ENCODE measurements around the gene INA.
"Not testable (repeated sequence)": the region's sequence is repeated elsewhere in the genome, so short reads cannot be mapped to it uniquely, and the experiment has no call there.

Gene INA

DNA sequence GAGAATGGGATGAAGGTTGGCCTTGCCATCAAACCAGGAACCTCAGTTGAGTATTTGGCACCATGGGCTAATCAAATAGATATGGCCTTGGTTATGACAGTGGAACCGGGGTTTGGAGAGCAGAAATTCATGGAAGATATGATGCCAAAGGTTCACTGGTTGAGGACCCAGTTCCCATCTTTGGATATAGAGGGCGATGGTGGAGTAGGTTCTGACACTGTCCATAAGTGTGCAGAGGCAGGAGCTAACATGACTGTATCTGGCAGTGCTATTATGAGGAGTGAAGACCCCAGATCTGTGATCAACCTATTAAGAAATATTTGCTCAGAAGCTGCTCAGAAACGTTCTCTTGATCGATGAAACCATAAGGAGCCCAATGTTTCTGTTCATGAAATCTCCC lies 30.6 kb upstream of the INA start:
- H3K4me3 ChIP-seq (ENCODE audit: low read depth in 1 of 2, low read length in 2 of 2), result no peak overlapping the region
- H3K27ac ChIP-seq (ENCODE audit: low read depth, low read length), result no peak overlapping the region
- no peaks in the 10 kb centered on the region for H3K4me1 ChIP-seq (ENCODE audit: insufficient read depth, low read length)
- no peaks in the 10 kb centered on the region for H3K9me3 ChIP-seq (ENCODE audit: low read length)
- no peaks in the 10 kb centered on the region for H3K36me3 ChIP-seq (ENCODE audit: insufficient read depth, low read length)
- no peak overlapping the region for H3K9ac ChIP-seq (ENCODE audit: low read length)
- H3K27me3 ChIP-seq (ENCODE audit: control insufficient read depth in 1 of 2, insufficient read depth in 2 of 2, low read length in 2 of 2), result no peaks in the 10 kb centered on the region

DNA sequence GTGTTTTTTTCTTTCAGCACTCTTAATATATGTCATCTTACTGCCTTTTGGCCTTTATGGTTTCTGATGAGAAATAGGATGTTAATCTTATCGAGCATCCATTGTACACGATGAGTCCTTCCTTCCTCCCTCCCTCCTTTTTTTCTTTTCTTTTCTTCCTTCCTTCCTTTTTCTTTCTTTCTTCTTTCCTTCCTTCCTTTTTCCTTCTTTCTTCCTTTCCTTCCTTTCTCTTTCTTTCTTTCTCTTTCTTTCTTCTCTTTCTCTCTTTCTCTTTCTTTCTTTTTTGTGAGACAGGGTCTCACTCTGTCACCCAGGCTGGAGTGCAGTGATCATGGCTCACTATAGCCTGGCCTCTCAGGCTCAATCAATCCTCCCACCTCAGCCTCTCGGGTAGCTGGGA lies 22.8 kb upstream of the INA start:
- Histone ChIP-seq H3K36me3 (ENCODE audit: insufficient read depth, low read length) (no peaks in the 10 kb centered on the region), H3K9ac (ENCODE audit: low read length) (no peak overlapping the region), H3K27me3 (ENCODE audit: control insufficient read depth in 1 of 2, insufficient read depth in 2 of 2, low read length in 2 of 2) (no peaks in the 10 kb centered on the region), H3K4me1 (ENCODE audit: insufficient read depth, low read length) (no peaks in the 10 kb centered on the region), H3K4me3 (ENCODE audit: low read depth in 1 of 2, low read length in 2 of 2) (no peak overlapping the region), H3K9me3 (ENCODE audit: low read length) (no peaks in the 10 kb centered on the region), H3K27ac (ENCODE audit: low read depth, low read length) (no peak overlapping the region)

DNA sequence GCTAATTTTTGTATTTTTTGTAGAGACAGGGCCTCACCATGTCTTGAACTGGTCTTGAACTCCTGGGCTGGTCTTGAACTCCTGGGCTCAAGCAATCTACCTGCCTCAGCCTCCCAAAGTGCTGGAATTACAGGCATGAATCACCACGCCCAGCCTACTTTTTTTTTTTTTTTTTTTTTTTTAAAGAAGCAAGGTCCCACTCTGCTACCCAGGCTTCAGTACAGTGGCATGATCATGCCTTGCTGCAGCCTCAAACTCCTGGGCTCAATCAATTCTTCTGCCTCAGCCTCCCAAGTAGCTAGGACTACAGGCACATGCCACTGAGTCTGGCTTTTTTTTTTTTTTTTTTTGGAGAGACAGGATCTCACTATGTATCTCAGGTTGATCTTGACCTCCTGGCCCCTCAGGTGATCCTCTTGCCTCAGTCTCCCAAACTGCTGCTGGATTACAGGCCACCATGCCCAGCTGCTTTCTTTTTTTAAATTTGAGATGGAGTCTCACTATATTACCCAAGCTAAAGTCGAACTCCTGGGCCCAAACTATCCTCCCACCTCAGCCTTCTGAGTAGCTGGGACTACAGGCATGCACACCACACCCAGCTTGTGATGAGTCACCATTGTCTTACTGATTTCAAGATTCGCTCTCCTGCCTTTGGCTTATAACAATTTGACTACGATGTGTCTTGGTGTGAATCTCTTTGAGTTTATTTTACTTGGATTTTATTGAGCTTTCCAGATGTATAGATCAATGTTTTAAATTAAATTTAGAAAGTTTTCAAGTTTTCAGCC lies 22.2 kb upstream of the INA start:
- Histone ChIP-seq H3K27me3 (ENCODE audit: control insufficient read depth in 1 of 2, insufficient read depth in 2 of 2, low read length in 2 of 2) (no peaks in the 10 kb centered on the region), H3K9me3 (ENCODE audit: low read length) (no peaks in the 10 kb centered on the region), H3K4me1 (ENCODE audit: insufficient read depth, low read length) (no peaks in the 10 kb centered on the region), H3K27ac (ENCODE audit: low read depth, low read length) (no peak overlapping the region), H3K36me3 (ENCODE audit: insufficient read depth, low read length) (no peaks in the 10 kb centered on the region), H3K4me3 (ENCODE audit: low read depth in 1 of 2, low read length in 2 of 2) (no peak overlapping the region), H3K9ac (ENCODE audit: low read length) (no peak overlapping the region)

- Histone ChIP-seq H3K27me3 (ENCODE audit: control insufficient read depth in 1 of 2, insufficient read depth in 2 of 2, low read length in 2 of 2) (no peaks in the 10 kb centered on the region), H3K9me3 (ENCODE audit: low read length) (no peaks in the 10 kb centered on the region), H3K4me3 (ENCODE audit: low read depth in 1 of 2, low read length in 2 of 2) (no peak overlapping the region), H3K4me1 (ENCODE audit: insufficient read depth, low read length) (no peaks in the 10 kb centered on the region), H3K27ac (ENCODE audit: low read depth, low read length) (no peak overlapping the region), H3K36me3 (ENCODE audit: insufficient read depth, low read length) (no peaks in the 10 kb centered on the region), H3K9ac (ENCODE audit: low read length) (no peak overlapping the region)
Observed at GRCh38 chr10:103256613-103257012, 20.3 kb upstream of the INA start.

GRCh38 chr10:103257812-103258211 lies 19.1 kb upstream of the INA start:
- Histone ChIP-seq H3K4me1 (ENCODE audit: insufficient read depth, low read length) (no peaks in the 10 kb centered on the region), H3K27me3 (ENCODE audit: control insufficient read depth in 1 of 2, insufficient read depth in 2 of 2, low read length in 2 of 2) (no peaks in the 10 kb centered on the region), H3K4me3 (ENCODE audit: low read depth in 1 of 2, low read length in 2 of 2) (no peak overlapping the region), H3K9me3 (ENCODE audit: low read length) (no peaks in the 10 kb centered on the region), H3K27ac (ENCODE audit: low read depth, low read length) (no peak overlapping the region), H3K36me3 (ENCODE audit: insufficient read depth, low read length) (no peaks in the 10 kb centered on the region), H3K9ac (ENCODE audit: low read length) (no peak overlapping the region)

DNA sequence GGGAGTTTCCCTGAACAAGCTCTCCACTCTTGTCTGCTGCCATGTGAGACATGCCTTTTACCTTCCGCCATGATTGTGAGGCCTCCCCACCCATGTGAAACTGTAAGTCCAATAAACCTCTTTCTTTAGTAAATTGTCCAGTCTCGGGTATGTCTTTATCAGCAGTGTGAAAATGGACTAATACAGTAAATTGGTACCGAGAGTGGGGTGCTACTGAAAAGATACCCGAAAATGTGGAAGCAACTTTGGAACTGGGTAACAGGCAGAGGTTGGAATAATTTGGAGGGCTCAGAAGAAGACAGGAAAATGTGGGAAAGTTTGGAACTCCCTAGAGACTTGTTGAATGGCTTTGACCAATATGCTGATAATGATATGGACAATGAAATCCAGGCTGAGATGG lies 18.0 kb upstream of the INA start:
- not testable (repeated sequence) for H3K27ac ChIP-seq (ENCODE audit: low read depth, low read length); H3K4me3 ChIP-seq (ENCODE audit: low read depth in 1 of 2, low read length in 2 of 2)

GRCh38 chr10:103259989-103260388 lies 16.9 kb upstream of the INA start:
- Histone ChIP-seq H3K9me3 (ENCODE audit: low read length) (no peaks in the 10 kb centered on the region), H3K27me3 (ENCODE audit: control insufficient read depth in 1 of 2, insufficient read depth in 2 of 2, low read length in 2 of 2) (no peaks in the 10 kb centered on the region), H3K27ac (ENCODE audit: low read depth, low read length) (no peak overlapping the region), H3K4me1 (ENCODE audit: insufficient read depth, low read length) (no peaks in the 10 kb centered on the region), H3K9ac (ENCODE audit: low read length) (no peak overlapping the region), H3K36me3 (ENCODE audit: insufficient read depth, low read length) (no peaks in the 10 kb centered on the region), H3K4me3 (ENCODE audit: low read depth in 1 of 2, low read length in 2 of 2) (no peak overlapping the region)

More for the DNA sequence above, 18.0 kb upstream of the INA start:
- not testable (repeated sequence) for H3K9ac ChIP-seq (ENCODE audit: low read length); H3K9me3 ChIP-seq (ENCODE audit: low read length); H3K36me3 ChIP-seq (ENCODE audit: insufficient read depth, low read length); H3K4me1 ChIP-seq (ENCODE audit: insufficient read depth, low read length); H3K27me3 ChIP-seq (ENCODE audit: control insufficient read depth in 1 of 2, insufficient read depth in 2 of 2, low read length in 2 of 2)

DNA sequence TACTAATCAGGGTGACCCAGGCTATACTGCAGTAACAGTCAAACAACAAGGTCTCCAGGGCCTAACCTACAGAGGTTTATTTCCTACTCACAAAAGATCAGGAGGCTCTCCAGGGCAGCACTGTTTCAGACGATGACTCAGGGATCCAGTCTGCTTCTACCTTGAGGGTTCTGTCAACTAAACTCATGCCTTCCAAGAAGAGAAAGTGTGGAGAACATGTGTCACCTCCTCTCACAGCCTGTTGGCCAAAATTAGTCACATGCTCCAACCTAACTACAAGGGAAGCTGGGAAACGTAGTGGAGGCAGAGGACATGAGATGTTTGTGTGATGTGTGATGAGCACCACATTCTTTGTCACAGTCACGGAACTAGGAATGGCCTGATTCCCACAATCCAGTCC lies 14.7 kb upstream of the INA start:
- Histone ChIP-seq H3K4me3 (ENCODE audit: low read depth in 1 of 2, low read length in 2 of 2) (no peak overlapping the region), H3K27me3 (ENCODE audit: control insufficient read depth in 1 of 2, insufficient read depth in 2 of 2, low read length in 2 of 2) (peaks cover 0 to 6% of the 10 kb centered on the region in 2 donors), H3K4me1 (ENCODE audit: insufficient read depth, low read length) (no peaks in the 10 kb centered on the region), H3K36me3 (ENCODE audit: insufficient read depth, low read length) (no peaks in the 10 kb centered on the region), H3K27ac (ENCODE audit: low read depth, low read length) (no peak overlapping the region), H3K9me3 (ENCODE audit: low read length) (no peaks in the 10 kb centered on the region), H3K9ac (ENCODE audit: low read length) (no peak overlapping the region)

DNA sequence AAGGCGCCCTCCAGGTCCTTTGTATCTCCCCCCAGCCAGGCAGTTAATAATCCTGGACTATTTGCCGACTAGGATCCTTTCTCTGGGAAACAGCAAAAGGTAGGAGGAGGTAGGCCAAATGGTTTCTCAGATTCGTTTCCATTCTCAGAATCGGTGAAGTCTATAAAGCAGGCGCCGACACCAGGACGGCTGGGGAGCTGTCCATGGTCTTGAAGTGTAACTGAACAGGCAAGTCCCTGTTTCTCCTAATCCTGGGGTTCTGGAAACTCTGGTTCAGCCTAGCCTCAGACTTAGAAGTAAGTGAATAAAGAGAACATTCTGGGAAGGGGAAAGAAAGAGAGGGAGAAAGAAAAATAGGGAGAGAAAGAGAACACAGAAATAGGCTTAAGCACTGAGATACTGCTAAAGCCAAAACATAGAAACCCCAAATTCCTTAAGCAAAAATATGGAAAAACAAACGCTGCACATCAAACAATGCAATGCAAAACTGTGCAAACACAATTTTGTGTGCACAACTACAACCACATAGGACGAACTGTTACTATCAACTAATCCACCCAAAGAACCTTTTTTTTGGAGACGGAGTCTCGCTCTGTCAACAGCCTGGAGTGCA lies 11.1 kb upstream of the INA start:
- Histone ChIP-seq H3K9ac (ENCODE audit: low read length) (no peak overlapping the region), H3K4me1 (ENCODE audit: insufficient read depth, low read length) (no peaks in the 10 kb centered on the region), H3K4me3 (ENCODE audit: low read depth in 1 of 2, low read length in 2 of 2) (no peak overlapping the region), H3K27ac (ENCODE audit: low read depth, low read length) (no peak overlapping the region), H3K36me3 (ENCODE audit: insufficient read depth, low read length) (no peaks in the 10 kb centered on the region), H3K27me3 (ENCODE audit: control insufficient read depth in 1 of 2, insufficient read depth in 2 of 2, low read length in 2 of 2) (peaks cover 0 to 6% of the 10 kb centered on the region in 2 donors), H3K9me3 (ENCODE audit: low read length) (no peaks in the 10 kb centered on the region)

DNA sequence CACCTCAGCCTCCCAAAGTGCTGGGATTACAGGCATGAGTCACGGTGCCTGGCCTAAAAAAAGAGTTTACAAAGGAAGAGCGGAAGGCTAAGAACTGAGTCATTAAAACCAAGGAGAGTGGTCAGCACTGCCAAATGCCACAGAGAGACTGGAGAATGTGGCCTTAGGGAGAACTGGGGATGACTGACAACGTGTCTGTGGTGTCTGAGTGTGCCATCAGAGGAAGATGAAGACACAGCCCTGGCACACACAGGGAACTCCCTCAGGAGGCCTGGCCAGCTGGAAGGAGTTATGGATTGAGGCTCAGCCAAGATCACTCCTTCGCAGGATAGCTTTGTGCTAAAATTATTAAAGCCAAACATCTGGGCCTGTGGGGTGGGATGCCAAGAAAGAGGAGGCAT lies 3.9 kb upstream of the INA start:
- Histone ChIP-seq H3K27me3 (ENCODE audit: control insufficient read depth in 1 of 2, insufficient read depth in 2 of 2, low read length in 2 of 2) (peaks cover 13 to 29% of the 10 kb centered on the region in 2 donors), H3K9me3 (ENCODE audit: low read length) (no peaks in the 10 kb centered on the region), H3K27ac (ENCODE audit: low read depth, low read length) (no peak overlapping the region), H3K9ac (ENCODE audit: low read length) (no peak overlapping the region), H3K4me1 (ENCODE audit: insufficient read depth, low read length) (no peaks in the 10 kb centered on the region), H3K36me3 (ENCODE audit: insufficient read depth, low read length) (no peaks in the 10 kb centered on the region), H3K4me3 (ENCODE audit: low read depth in 1 of 2, low read length in 2 of 2) (no peak overlapping the region)

DNA sequence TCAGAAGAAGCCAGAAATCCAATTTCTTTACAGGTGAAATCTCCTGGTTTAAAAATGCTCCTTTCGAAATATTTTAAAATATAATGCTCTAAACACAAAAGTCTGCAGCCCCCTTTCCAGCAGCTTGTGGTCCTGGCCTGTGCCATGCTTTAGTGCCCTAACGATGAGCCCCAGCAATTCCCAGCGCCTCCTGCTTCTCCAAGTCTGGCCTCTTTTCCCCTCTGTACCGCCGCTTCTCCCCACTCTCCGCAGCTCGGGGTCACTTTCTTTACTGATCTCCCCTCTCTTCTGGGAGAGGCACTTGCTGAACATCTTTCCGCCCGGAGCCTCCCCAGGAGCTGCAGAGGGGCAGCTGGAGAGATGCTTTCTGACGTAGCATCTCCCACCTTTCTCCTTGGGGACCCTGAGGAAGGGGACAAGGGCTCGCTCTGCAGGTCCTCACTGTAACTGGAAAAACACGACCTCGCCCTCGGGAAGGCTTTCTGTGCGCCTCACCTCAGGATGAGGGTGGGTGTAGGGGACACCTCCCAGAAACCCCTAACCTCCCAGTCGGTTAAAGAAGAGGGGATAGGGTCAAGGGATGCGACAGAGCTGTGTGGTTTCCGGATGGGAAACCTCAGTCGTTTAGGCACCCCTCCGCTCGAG lies 565 bp upstream of the INA start:
- Histone ChIP-seq H3K36me3 (ENCODE audit: insufficient read depth, low read length) (no peaks in the 10 kb centered on the region), H3K4me1 (ENCODE audit: insufficient read depth, low read length) (no peaks in the 10 kb centered on the region), H3K9ac (ENCODE audit: low read length) (no peak overlapping the region), H3K4me3 (ENCODE audit: low read depth in 1 of 2, low read length in 2 of 2) (no peak overlapping the region), H3K27me3 (ENCODE audit: control insufficient read depth in 1 of 2, insufficient read depth in 2 of 2, low read length in 2 of 2) (peaks cover 36 to 46% of the 10 kb centered on the region in 2 donors), H3K9me3 (ENCODE audit: low read length) (peaks cover 9% of the 10 kb centered on the region), H3K27ac (ENCODE audit: low read depth, low read length) (no peak overlapping the region)

All from muscle layer of colon (tissue), 2 donors.